HG03558 (cell line): Measurements from ENCODE around the gene RFX5.
"Not testable (repeated sequence)": the region's sequence is repeated elsewhere in the genome, so short reads cannot be mapped to it uniquely, and the experiment has no call there.

Experiments
- ATAC-seq: cut with Tn5 transposase; IDR thresholded peaks from one replicate; pipeline ENCODE4 v1.9.1; 2021; ENCODE audit warnings: moderate number of reproducible peaks; ENCODE audit not compliant: unreplicated experiment; ENCODE audit errors: extremely low read depth

Gene RFX5

GRCh38 chr1:151346769-151347522 is at the start of gene RFX5:
RFX5 (minus strand) TSS chr1:151347252; CDS start chr1:151346320, 932 bp downstream.
- peak; percentile 95 for ATAC-seq

- ATAC-seq, result not testable (repeated sequence)
Observed at GRCh38 chr1:151396265-151396664, 49.2 kb upstream of the RFX5 start.

GRCh38 chr1:151393583-151393982 is 46.5 kb upstream of the RFX5 start:
- ATAC-seq, result no peak

- ATAC-seq, result no peak
Observed at GRCh38 chr1:151391079-151391563, 44.1 kb upstream of the RFX5 start.

GRCh38 chr1:151390221-151391078 is 43.4 kb upstream of the RFX5 start:
- ATAC-seq, result not testable (repeated sequence)

GRCh38 chr1:151386002-151386401 is 39.0 kb upstream of the RFX5 start:
- ATAC-seq, result no peak

DNA sequence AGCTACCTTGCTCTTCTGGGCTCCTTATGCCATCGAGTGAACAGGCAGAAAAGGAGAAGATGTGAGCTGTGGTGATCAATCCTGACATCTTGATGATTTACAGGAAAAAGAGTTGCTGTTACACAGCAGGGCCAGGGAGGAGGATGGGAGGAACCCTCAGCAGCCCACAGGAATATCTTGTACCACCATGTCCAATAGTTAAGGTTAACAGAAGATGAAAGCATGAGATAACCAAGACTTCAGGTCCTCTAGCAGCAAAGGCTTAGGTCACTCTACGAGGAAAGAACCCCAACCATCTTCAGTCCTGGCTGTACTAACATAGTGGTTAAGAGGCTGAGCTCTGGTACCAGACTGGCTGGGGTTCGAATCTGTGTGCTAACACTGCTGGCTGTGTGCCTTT is 37.5 kb upstream of the RFX5 start:
- no peak for ATAC-seq

DNA sequence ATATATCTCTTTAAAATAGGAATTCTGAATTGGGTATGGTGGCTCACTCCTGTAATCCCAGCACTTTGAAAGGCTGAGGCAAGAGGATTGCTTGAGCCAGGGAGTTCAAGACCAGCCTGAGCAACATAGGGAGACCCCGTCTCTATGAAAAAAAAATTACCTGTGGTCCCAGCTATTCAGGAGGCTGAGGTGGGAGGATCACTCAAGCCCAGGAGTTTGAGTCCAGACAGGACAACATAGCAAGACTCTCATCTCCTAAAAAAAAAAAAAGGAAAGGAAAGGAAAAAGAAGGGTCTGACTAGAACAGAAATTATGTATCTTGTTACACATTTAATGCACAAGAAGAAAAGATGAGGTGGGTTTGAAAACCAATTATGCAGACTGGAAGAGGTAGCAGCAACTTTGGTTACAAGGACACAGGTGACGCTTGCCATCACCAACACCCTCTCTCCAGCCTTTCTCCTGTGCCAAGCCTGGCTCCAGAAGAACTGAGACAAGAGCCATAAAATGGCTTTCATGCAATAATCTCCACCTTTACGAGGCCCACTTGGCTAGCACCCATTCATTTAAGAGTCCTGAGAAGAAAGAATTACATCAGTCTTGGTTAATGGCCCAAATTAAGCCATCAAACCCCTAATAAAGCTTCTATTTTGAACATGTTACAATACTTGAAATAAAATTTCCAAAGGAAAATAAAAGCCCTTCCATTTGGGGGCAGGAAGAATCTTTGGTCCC is 30.3 kb upstream of the RFX5 start:
- no peak for ATAC-seq

- no peak for ATAC-seq
Observed at GRCh38 chr1:151373196-151373595, 26.1 kb upstream of the RFX5 start.

- ATAC-seq, result no peak
Observed at GRCh38 chr1:151372058-151372934, 25.2 kb upstream of the RFX5 start, which contains the start of gene SELENBP1. SELENBP1 (minus strand) TSS chr1:151372705; CDS start chr1:151372641, 64 bp downstream.

DNA sequence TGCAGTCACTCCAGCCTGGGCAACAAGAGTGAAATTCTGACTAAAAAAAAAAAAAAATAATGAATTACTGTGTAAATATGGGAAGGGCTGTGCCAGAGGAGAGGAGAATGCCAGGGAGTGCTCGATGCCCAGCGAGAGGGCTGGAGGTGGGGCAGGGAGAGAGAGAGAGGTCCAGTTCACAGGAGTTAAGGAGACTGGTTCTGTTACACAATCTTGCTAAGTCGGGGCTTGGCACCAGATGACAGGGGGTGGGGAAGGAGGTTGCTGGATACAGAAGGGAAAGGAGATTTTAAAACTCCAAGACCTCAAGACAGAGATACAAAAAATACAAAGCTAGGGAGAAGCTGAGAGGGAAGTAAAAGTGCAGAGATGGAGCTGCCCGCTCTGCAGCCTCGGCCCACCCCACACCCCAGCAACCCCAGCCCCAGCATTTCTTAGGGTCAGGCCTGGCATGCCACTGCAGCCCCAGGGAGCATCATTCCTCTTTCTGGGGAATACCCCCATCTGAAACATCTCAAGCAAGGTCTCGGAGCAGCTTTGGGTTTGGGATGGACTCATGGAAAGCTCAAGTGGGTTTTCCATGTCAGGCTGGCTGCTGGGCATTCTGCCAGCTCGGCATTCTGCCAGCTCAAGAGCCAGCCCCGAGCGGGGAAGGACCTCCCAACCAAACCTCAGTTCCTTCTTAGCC is 24.5 kb upstream of the RFX5 start:
- ATAC-seq, result no peak

GRCh38 chr1:151370211-151370911 is 23.3 kb upstream of the RFX5 start:
- no peak for ATAC-seq

- ATAC-seq, result no peak
Observed at GRCh38 chr1:151369621-151370048, 22.6 kb upstream of the RFX5 start.

- no peak for ATAC-seq
Observed at GRCh38 chr1:151369302-151369610, 22.2 kb upstream of the RFX5 start.

- ATAC-seq, result no peak
Observed at GRCh38 chr1:151368393-151369301, 21.6 kb upstream of the RFX5 start.

GRCh38 chr1:151367658-151368392 is 20.8 kb upstream of the RFX5 start:
- ATAC-seq, result no peak

DNA sequence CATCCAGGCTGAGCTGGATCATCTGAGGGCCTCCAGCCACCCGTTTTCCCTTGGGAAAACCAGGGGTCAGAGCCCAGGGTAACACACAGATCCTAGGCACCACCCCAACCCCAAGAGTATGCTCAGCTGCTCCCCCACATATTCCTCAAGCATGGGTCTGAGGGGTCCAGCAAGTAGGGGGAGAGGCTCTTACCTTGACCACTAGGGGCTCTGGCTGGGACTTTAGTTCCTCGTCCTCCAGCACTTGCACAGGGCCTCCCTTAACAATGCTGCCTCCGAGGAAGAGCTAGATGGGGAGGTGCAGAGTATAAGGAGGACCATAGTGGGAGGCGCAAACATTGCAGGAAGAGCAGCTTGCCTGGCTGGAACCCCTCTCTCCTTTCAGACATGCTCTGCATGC is 17.9 kb upstream of the RFX5 start:
- ATAC-seq, result no peak
